ENCODE data around the gene RHBDD3. TPM values are rescaled to one million over a fixed set of nuclear protein-coding genes. Genes with fewer than 3 reads are reported as not detected.

The RHBDD3 gene
- polyA plus RNA-seq, 4 donors: 13.6 to 43.1 (median 18.3) TPM

DNA sequence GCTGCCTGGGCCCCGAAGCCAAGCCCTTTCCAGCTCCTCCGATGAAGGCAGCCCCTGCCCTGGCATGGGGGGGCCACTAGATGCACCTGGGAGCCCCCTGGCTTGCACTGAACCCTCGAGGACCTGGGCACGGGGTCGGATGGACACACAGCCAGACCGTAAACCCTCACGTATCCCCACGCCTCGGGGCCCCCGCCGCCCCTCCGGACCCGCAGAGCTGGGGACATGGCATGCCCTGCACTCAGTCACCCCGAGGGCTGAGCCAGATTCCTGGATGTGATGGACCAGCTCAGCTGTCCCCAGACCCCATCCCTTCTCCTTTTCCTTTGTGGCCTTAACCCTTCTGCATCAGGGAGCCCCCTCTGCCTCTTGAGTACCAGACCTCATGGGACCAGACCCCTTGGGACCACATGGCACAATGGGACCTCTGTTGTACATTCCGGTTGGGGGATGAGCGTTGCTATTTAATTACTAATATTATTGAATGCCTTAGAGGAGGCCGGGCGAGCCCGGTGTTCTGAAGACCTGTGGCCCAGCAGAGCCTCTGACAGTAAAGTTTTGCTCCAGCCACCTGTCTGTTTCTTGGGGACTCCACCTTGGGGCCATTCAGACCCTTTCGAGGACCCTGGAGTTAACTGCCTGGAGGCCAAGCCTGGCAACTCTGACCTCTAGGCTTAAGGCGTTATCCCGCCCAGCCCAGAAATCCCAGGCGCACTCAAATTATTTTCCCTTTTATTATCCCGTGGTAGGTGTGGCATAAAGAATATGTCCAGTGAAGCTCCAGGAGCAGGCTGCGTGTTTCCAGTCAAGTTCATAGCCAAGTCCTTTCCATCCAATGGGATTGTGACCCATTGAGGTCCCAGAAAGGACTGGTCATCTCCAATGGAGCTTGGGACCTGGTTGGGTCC is 44.7 kb upstream of the RHBDD3 start:
- FAIRE-seq (no peak), DNase-seq (no peak)
- Histone ChIP-seq H3K4me3 (ENCODE audit: low read depth in 1 of 3, low read length in 3 of 3) (no peak overlapping the region), H3K27me3 (ENCODE audit: control insufficient read depth in 3 of 3, insufficient read depth in 3 of 3, low read length in 3 of 3) (peaks cover 10 to 40% (median 19%) of the 10 kb centered on the region in 3 donors), H3K4me1 (ENCODE audit: control insufficient read depth in 3 of 3, insufficient read depth in 2 of 3, low read depth in 1 of 3, low read length in 2 of 3) (peaks cover 7 to 51% (median 18%) of the 10 kb centered on the region in 3 donors), H3K36me3 (ENCODE audit: control insufficient read depth in 3 of 3, insufficient read depth in 2 of 3, low read depth in 1 of 3, low read length in 3 of 3) (peaks cover 0 to 10% (median 0%) of the 10 kb centered on the region in 3 donors), H3K27ac (ENCODE audit: low read depth in 1 of 3, low read length in 2 of 3) (no peak overlapping the region), H3K9me3 (ENCODE audit: control insufficient read depth in 2 of 2, insufficient read depth in 1 of 2, low read depth in 1 of 2, low read length in 1 of 2) (no peaks in the 10 kb centered on the region)
- 78 to 86% (median 83%) methylated on average over 23 to 25 of the region's 25 CpGs for WGBS, 3 donors

DNA sequence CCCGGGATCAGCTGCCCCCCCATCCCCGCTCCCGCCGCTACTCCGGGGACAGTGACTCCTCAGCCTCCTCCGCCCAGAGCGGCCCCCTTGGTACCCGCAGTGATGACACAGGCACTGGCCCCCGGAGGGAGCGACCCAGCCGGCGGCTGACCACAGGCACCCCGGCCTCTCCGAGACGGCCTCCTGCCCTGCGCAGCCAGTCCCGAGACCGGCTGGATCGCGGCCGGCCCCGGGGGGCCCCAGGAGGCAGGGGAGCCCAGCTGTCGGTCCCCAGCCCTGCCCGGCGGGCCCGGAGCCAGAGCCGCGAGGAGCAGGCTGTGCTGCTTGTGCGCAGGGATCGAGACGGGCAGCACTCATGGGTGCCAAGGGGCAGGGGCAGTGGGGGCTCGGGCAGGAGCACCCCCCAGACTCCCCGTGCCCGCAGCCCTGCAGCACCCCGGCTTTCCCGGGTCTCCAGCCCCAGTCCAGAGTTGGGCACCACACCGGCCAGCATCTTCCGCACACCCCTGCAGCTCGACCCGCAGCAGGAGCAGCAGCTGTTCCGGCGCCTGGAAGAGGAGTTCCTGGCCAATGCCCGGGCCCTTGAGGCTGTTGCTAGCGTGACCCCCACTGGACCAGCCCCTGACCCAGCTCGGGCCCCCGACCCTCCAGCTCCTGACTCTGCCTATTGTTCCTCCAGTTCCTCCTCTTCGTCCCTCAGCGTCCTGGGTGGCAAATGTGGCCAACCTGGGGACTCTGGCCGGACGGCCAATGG is 43.9 kb upstream of the RHBDD3 start:
- Histone ChIP-seq H3K36me3 (ENCODE audit: control insufficient read depth in 3 of 3, insufficient read depth in 2 of 3, low read depth in 1 of 3, low read length in 3 of 3) (peaks cover 0 to 10% (median 0%) of the 10 kb centered on the region in 3 donors), H3K27me3 (ENCODE audit: control insufficient read depth in 3 of 3, insufficient read depth in 3 of 3, low read length in 3 of 3) (peaks cover 10 to 34% (median 19%) of the 10 kb centered on the region in 3 donors), H3K4me3 (ENCODE audit: low read depth in 1 of 3, low read length in 3 of 3) (no peak overlapping the region), H3K27ac (ENCODE audit: low read depth in 1 of 3, low read length in 2 of 3) (peak overlapping the region in 1 of 3 donors; percentile 82), H3K9me3 (ENCODE audit: control insufficient read depth in 2 of 2, insufficient read depth in 1 of 2, low read depth in 1 of 2, low read length in 1 of 2) (no peaks in the 10 kb centered on the region), H3K4me1 (ENCODE audit: control insufficient read depth in 3 of 3, insufficient read depth in 2 of 3, low read depth in 1 of 3, low read length in 2 of 3) (peaks cover 7 to 55% (median 18%) of the 10 kb centered on the region in 3 donors)
- DNase-seq (no peak), FAIRE-seq (no peak)
- 69 to 85% (median 76%) methylated on average over 43 to 50 of the region's 50 CpGs for WGBS, 3 donors

DNA sequence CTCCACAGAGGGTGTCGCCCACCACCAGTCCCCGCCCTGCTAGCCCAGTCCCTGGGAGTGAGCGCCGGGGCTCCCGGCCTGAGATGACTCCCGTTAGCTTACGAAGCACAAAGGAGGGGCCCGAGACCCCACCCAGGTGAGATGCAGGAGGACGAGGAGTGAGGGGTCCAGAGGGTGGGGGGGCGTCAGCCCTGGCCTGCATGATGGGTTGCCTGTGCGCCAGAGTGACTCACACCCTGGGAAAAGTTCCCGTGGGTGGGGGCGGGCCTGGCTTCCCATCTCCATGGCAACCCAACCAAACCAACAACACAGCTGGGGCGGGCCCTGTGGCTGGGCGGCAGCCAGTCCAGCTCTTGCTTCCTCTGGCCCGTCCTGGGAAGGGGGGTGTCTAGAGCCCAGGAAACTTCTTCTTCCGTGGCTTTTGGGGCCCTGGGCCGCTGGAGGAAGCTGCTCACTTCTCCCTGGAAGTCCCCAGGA is 43.1 kb upstream of the RHBDD3 start:
- H3K4me3 ChIP-seq (ENCODE audit: low read depth in 1 of 3, low read length in 3 of 3): no peak overlapping the region
- H3K9me3 ChIP-seq (ENCODE audit: control insufficient read depth in 2 of 2, insufficient read depth in 1 of 2, low read depth in 1 of 2, low read length in 1 of 2): no peaks in the 10 kb centered on the region
- FAIRE-seq (no peak), DNase-seq (peak; percentile 76 to 93)
- H3K4me1 ChIP-seq (ENCODE audit: control insufficient read depth in 3 of 3, insufficient read depth in 2 of 3, low read depth in 1 of 3, low read length in 2 of 3): peaks cover 7 to 61% (median 18%) of the 10 kb centered on the region in 3 donors
- 12 to 15% (median 15%) methylated on average over 16 to 18 of the region's 18 CpGs for WGBS, 3 donors
- peak overlapping the region in 1 of 3 donors; percentile 82 for H3K27ac ChIP-seq (ENCODE audit: low read depth in 1 of 3, low read length in 2 of 3)
- H3K36me3 ChIP-seq (ENCODE audit: control insufficient read depth in 3 of 3, insufficient read depth in 2 of 3, low read depth in 1 of 3, low read length in 3 of 3): peaks cover 0 to 10% (median 0%) of the 10 kb centered on the region in 3 donors
- peaks cover 10 to 26% (median 14%) of the 10 kb centered on the region in 3 donors for H3K27me3 ChIP-seq (ENCODE audit: control insufficient read depth in 3 of 3, insufficient read depth in 3 of 3, low read length in 3 of 3)

DNA sequence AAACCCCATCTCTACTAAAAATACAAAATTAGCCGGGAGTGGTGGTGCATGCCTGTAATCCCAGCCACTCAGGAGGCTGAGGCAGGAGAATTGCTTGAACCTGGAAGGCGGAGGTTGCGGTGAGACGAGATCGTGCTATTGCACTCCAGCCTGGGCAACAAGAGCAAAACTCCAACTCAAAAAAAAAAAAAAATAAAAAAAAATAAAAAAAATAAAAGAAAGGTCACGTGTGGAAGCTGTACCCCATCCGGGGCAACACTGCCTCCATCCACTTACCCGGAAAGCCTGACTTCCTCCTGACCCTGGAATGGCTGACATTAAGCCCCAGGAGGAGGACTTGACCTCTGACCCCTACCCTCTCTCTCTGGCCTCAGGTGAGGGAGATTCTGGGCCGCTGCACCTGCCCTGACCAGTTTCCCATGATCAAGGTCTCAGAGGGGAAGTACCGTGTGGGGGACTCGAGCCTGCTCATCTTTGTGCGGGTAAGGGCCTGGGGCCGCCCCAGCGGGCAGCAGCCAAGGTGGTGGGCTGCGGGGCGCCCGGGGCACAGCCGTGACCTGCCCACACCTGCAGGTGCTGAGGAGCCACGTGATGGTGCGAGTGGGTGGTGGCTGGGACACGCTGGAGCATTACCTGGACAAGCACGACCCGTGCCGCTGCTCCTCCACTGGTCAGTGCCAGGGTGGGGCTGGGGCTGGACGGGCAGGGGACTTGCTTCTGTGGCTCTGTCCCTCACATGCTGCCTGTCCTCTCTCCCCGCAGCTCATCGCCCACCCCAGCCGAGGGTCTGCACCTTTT is 42.5 kb upstream of the RHBDD3 start:
- FAIRE-seq (no peak), DNase-seq (peak in 1 of 2 donors; percentile 12)
- no peaks in the 10 kb centered on the region for H3K9me3 ChIP-seq (ENCODE audit: control insufficient read depth in 2 of 2, insufficient read depth in 1 of 2, low read depth in 1 of 2, low read length in 1 of 2)
- peaks cover 0 to 10% (median 0%) of the 10 kb centered on the region in 3 donors for H3K36me3 ChIP-seq (ENCODE audit: control insufficient read depth in 3 of 3, insufficient read depth in 2 of 3, low read depth in 1 of 3, low read length in 3 of 3)
- peak overlapping the region in 1 of 3 donors; percentile 61 for H3K27ac ChIP-seq (ENCODE audit: low read depth in 1 of 3, low read length in 2 of 3)
- peaks cover 10 to 23% (median 14%) of the 10 kb centered on the region in 3 donors for H3K27me3 ChIP-seq (ENCODE audit: control insufficient read depth in 3 of 3, insufficient read depth in 3 of 3, low read length in 3 of 3)
- H3K4me1 ChIP-seq (ENCODE audit: control insufficient read depth in 3 of 3, insufficient read depth in 2 of 3, low read depth in 1 of 3, low read length in 2 of 3): peaks cover 7 to 60% (median 18%) of the 10 kb centered on the region in 3 donors
- WGBS, 3 donors: 45 to 64% (median 51%) methylated on average over 22 to 28 of the region's 28 CpGs
- H3K4me3 ChIP-seq (ENCODE audit: low read depth in 1 of 3, low read length in 3 of 3): no peak overlapping the region

DNA sequence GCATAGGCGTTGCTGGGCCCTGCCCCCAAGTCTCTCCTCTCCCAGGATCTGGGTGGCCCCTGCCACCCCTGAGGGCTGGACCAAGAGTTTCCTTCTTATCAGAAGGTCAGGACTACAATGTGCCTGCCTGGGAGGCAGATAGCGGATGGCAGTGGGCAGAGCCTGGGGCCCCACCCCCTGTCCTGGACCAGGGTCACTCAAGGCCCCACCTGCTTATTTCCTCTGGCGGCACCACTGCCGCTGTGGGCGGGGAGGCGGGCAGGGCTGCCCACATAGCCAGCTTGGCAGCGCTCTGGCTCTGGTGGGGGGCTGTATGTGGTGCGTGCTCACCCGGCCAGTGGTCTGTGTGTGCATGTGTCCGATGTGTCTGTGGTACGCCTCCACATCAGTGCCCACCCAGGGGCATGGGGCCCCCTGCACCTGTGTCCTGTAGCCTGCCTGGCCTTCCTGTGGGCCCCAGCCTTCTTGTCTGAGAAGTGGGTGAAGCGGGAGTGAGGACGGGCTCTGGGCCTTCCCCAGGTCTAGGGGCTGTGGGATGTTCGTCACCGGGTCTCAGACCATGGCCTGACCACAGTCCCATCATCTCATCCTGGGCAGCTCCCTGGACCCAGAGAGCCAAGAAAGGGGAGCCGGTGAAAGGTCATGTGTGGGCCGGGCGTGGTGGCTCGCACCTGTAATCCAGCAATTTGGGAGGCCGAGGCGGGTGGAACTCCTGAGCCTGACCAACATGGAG is 41.7 kb upstream of the RHBDD3 start:
- 42 to 68% (median 62%) methylated on average over 18 to 21 of the region's 21 CpGs for WGBS, 3 donors
- DNase-seq (peak; percentile 32 to 73), FAIRE-seq (no peak)
- Histone ChIP-seq H3K4me1 (ENCODE audit: control insufficient read depth in 3 of 3, insufficient read depth in 2 of 3, low read depth in 1 of 3, low read length in 2 of 3) (peaks cover 7 to 57% (median 18%) of the 10 kb centered on the region in 3 donors), H3K9me3 (ENCODE audit: control insufficient read depth in 2 of 2, insufficient read depth in 1 of 2, low read depth in 1 of 2, low read length in 1 of 2) (no peaks in the 10 kb centered on the region), H3K4me3 (ENCODE audit: low read depth in 1 of 3, low read length in 3 of 3) (peak overlapping the region in 1 of 3 donors; percentile 12), H3K27ac (ENCODE audit: low read depth in 1 of 3, low read length in 2 of 3) (peak overlapping the region in 1 of 3 donors; percentile 61), H3K36me3 (ENCODE audit: control insufficient read depth in 3 of 3, insufficient read depth in 2 of 3, low read depth in 1 of 3, low read length in 3 of 3) (peaks cover 0 to 10% (median 0%) of the 10 kb centered on the region in 3 donors), H3K27me3 (ENCODE audit: control insufficient read depth in 3 of 3, insufficient read depth in 3 of 3, low read length in 3 of 3) (peaks cover 7 to 19% (median 9%) of the 10 kb centered on the region in 3 donors)

DNA sequence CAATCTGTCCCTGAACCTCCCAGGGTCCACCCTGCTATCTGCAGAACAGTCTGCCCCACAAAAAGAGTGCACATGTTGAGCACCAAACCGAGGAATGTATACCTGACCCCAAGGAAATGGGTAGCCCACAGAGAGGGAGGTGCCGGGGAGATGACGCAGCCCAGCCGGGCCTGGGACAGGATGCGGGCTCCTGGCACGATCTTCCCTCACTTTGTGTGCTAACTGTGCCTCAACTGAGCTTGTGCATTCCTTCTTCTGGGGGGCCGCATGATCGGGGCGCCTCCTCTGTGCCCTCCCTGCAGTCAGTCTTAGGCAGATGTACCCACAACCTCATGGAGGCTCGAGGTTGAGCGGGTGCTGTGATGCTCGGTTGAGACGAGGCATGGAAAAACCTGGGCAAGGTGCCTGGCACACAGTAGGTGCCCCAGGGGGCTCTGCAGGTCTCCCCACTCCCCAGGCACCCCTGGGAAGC is 41.0 kb upstream of the RHBDD3 start:
- H3K36me3 ChIP-seq (ENCODE audit: control insufficient read depth in 3 of 3, insufficient read depth in 2 of 3, low read depth in 1 of 3, low read length in 3 of 3): peaks cover 0 to 10% (median 0%) of the 10 kb centered on the region in 3 donors
- DNase-seq: peak in 1 of 2 donors; percentile 11
- WGBS, 3 donors: 55 to 56% (median 56%) methylated on average over 11 to 13 of the region's 13 CpGs
- peaks cover 7 to 50% (median 16%) of the 10 kb centered on the region in 3 donors for H3K4me1 ChIP-seq (ENCODE audit: control insufficient read depth in 3 of 3, insufficient read depth in 2 of 3, low read depth in 1 of 3, low read length in 2 of 3)
- peak overlapping the region in 1 of 3 donors; percentile 12 for H3K4me3 ChIP-seq (ENCODE audit: low read depth in 1 of 3, low read length in 3 of 3)
- H3K27me3 ChIP-seq (ENCODE audit: control insufficient read depth in 3 of 3, insufficient read depth in 3 of 3, low read length in 3 of 3): peaks cover 3 to 12% (median 6%) of the 10 kb centered on the region in 3 donors
- H3K9me3 ChIP-seq (ENCODE audit: control insufficient read depth in 2 of 2, insufficient read depth in 1 of 2, low read depth in 1 of 2, low read length in 1 of 2): no peaks in the 10 kb centered on the region
- FAIRE-seq: no peak
- H3K27ac ChIP-seq (ENCODE audit: low read depth in 1 of 3, low read length in 2 of 3): peak overlapping the region in 1 of 3 donors; percentile 61

DNA sequence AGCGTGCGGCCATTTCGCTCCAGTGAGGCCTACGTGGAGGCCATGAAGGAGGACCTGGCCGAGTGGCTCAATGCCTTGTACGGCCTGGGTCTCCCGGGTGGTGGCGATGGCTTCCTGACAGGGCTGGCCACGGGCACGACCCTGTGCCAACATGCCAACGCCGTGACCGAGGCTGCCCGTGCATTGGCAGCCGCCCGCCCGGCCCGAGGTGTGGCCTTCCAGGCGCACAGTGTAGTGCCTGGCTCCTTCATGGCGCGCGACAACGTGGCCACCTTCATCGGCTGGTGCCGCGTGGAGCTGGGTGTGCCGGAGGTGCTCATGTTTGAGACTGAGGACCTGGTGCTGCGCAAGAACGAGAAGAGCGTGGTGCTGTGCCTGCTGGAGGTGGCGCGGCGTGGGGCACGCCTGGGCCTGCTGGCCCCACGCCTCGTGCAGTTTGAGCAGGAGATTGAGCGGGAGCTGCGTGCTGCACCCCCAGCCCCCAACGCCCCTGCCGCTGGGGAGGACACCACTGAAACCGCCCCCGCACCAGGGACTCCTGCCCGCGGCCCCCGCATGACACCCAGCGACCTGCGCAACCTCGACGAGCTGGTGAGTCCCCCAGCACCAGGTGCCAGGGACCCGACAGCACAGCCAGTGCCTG is 40.5 kb upstream of the RHBDD3 start:
- Histone ChIP-seq H3K9me3 (ENCODE audit: control insufficient read depth in 2 of 2, insufficient read depth in 1 of 2, low read depth in 1 of 2, low read length in 1 of 2) (no peaks in the 10 kb centered on the region), H3K27me3 (ENCODE audit: control insufficient read depth in 3 of 3, insufficient read depth in 3 of 3, low read length in 3 of 3) (peaks cover 0 to 7% (median under 1%) of the 10 kb centered on the region in 3 donors), H3K4me1 (ENCODE audit: control insufficient read depth in 3 of 3, insufficient read depth in 2 of 3, low read depth in 1 of 3, low read length in 2 of 3) (peaks cover 5 to 48% (median 12%) of the 10 kb centered on the region in 3 donors), H3K36me3 (ENCODE audit: control insufficient read depth in 3 of 3, insufficient read depth in 2 of 3, low read depth in 1 of 3, low read length in 3 of 3) (peaks cover 0 to 13% (median 0%) of the 10 kb centered on the region in 3 donors), H3K27ac (ENCODE audit: low read depth in 1 of 3, low read length in 2 of 3) (peak overlapping the region in 1 of 3 donors; percentile 61), H3K4me3 (ENCODE audit: low read depth in 1 of 3, low read length in 3 of 3) (peak overlapping the region in 1 of 3 donors; percentile 77)
- 71 to 81% (median 81%) methylated on average over 46 to 50 of the region's 50 CpGs for WGBS, 3 donors
- FAIRE-seq (no peak), DNase-seq (no peak)

All from small intestine (tissue), 7 donors.